Measurements from ENCODE around the gene TNIP1.

TNIP1 gene

GRCh38 chr5:151024440-151025249 is 56.2 kb downstream of the TNIP1 start:
- DNase-seq, result no peak

GRCh38 chr5:151023651-151024050 is 57.2 kb downstream of the TNIP1 start:
- no peak for DNase-seq

- no peak for DNase-seq
These were observed 57.7 kb downstream of the TNIP1 start for GRCh38 chr5:151023047-151023615.

DNA sequence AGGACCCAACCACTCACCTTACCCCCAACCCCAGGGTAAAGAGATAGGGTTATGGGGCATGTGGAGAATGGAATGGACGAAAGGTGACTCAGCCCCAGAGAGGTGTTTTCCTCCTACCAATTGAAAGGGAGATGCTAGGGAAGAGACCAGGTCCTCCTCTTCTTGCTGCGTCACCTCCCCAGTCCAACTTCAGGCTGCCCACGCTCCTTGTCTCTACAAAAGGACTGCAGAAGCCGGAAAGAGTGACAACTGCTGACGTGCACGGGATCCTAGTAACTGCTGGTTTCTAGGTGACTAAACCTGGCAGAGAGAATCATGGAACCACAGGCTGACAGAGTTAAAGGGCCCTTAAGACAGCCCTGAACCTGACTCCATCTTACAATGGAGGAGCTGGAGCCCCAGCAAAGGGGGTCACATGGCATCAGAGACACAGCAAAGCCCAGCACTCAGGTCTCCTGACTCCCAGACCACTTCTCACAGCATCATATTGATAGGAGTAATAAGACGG is 58.3 kb downstream of the TNIP1 start:
- peak in 8 of 56 donors; percentile 3 to 53 (median 26) for DNase-seq

GRCh38 chr5:151021746-151022145 is 59.1 kb downstream of the TNIP1 start:
- no peak for DNase-seq

GRCh38 chr5:151020304-151021110 is 60.3 kb downstream of the TNIP1 start, which contains the start of gene GPX3:
Gene GPX3, plus strand, starts transcription at chr5:151020591. Its CDS starts 64 bp downstream, at chr5:151020655.
- peak in 41 of 56 donors; percentile 4 to 79 (median 36) for DNase-seq

DNA sequence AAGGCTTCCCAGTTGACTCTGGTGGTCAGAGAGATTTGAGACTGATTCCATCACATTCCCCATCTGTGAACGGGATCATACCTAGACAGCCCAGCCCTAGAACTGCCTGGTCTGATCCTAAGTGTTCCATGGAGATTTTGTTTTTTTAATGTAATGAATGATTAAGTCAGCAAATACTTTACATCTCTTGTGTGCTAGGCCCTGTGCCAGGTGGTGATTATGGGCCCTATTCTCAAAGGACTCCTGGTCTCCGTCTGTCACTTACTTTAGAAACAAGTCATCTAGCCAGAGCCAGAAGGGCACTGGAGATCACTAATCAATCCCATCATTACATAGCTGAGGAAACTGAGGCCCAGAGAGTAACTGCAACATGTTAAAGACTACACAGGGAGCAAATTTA is 61.5 kb downstream of the TNIP1 start:
- no peak for DNase-seq

DNA sequence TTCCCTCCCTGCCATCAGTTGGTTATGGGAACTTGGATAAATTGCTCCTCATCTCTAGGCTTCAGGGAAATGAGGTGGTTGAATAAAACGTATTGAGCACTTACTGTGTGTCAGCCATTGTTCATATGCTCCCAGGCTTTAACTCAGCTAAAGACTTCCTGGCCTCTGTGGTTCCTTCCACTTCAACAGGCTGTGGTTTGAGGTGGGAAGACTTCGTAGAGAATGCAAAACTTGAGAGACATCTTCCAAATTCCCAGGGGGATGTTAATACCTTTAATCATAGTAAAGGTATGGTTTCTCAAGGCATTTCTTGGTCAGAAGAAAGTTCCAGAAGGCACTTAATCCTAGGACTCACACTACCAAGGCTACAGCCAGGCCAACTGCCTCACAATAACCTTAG is 62.0 kb downstream of the TNIP1 start:
- DNase-seq, result no peak

DNA sequence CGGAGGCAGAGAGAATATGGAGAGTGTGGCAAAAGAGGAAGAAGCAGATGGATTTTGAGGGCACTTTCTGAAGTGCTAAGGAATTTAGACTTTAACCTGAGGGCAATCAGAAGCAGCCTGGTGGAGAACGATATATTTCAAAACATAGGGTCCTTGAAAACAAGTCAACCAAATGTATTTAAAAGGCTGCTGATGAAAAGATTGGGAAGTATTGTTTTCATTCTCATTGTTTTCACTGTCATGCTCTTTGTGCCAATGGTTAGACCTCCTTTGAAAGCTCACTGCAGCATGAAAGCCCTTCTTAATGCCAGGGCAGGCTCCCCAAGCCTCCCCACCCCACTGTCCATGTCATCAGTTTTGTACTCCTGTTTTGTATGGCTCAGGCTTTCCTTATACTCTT is 62.9 kb downstream of the TNIP1 start:
- DNase-seq, result no peak

- DNase-seq, result peak in 7 of 56 donors; percentile 2 to 38 (median 20)
These were observed 64.1 kb downstream of the TNIP1 start for GRCh38 chr5:151016700-151017099.

DNA sequence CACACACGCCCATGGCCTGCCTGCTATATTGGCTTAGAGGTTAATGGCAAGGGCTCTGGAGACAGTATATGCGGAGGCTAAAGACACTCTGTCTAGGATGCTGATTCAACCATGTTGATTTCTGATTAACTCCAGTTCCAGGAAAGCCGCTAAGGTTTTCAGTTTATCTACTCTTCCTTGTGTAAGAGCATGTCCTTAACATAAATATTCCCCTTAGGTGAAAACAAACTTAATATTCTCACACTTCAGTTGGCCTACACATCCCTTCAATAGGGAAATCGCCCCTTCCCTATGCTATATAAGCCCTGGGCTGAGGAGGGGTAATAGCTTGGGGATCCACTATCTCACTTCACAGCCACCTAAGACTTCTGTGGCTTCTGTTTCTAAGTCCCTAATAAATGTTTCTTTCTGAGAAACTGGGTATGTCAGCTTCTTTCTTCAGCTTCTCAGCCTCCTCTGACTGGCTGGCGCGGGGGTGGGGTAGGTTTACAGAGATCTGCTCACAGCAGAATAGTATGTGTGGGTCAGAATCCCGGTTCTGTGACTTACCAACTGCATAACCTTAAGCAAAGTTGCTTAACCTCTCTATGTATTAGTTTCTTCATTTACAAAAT is 64.8 kb downstream of the TNIP1 start:
- DNase-seq, result no peak

DNA sequence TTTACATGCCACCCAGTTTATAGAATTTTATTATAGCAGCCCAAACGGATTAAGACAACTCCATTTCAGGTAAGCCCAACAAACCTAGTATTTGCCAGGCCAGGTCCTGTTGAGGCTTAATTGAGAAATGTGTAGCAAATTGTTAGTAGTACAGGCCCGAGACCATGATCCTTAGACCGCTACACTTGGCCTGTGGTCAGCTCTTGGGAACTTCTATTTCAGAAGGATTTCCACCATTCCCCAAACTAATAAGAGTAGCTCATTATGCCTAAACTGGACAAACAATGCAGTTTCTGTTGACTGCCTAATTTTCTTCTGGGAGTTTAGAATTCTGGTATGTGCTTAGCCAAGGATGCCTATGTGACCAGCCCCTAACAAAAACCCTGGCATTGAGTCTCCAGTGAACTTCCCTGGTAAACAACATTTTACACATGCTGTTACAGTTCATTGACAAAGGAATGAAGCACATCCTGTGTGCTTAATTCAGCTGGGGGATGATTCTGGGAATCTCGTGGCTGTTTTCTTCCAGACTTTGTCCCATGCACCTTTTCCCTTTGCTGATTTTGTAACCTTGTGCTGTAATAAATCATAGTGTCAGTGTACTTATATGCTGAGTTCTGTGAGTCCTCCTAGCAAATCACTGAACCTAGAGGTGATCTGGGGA is 66.0 kb downstream of the TNIP1 start:
- no peak for DNase-seq

DNA sequence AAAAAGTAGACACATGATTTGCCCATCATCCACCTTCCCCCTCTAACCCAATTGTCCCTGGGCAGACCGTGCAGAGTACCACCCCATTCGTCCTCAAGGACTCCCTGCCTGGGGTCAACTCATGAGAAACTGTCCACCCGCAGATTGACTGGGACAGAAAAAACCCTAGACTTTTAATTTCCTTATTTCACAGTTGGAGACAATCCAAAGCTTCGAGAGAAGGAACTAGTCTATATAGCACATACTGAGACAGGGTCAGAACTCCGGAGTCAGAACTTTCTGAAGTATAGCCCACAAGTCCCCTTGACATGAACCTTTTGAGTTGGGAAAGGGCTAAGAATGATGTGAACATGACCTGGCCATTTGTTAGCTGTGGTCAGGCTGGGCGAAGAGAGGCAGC is 68.0 kb downstream of the TNIP1 start:
- no peak for DNase-seq

- no peak for DNase-seq
These were observed 71.9 kb downstream of the TNIP1 start for GRCh38 chr5:151008906-151009305.

- no peak for DNase-seq
These were observed 72.7 kb downstream of the TNIP1 start for GRCh38 chr5:151008210-151008491.

DNA sequence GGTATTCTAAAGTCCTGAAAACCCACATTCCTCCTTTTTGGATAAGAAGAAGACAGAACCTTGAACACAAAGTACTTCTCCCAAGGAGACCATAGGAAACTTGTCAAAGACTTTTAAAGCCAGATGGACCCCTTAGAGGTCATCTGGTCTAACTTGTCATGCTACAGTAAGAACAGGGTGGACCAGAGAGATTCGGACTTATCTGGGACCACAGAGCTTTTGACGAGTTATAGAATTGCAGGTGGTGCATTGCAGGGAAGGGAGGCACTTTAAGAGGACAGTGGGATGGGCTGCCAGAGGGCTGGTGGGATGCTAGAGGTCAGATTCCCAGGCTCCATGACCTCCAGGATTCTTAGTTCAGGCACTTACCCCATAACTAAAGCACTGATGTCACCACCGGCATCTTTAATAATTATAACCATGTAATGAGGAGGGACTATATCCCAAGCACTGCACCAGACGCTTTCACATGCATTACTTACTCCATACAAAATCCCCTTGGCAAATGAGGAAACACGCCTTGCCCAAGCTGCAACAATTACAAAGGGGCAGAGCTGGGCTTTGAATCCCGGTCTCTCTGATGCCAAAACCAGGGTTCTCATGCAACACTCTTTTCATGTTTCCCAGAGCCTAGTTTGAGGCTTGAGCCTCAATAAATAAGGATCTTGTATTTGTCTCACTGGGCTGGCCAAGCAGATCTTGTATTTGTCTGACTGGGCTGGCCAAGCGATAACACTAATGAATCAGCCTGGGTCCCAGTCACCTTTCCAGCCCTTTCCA is 73.2 kb downstream of the TNIP1 start:
- no peak for DNase-seq

DNA sequence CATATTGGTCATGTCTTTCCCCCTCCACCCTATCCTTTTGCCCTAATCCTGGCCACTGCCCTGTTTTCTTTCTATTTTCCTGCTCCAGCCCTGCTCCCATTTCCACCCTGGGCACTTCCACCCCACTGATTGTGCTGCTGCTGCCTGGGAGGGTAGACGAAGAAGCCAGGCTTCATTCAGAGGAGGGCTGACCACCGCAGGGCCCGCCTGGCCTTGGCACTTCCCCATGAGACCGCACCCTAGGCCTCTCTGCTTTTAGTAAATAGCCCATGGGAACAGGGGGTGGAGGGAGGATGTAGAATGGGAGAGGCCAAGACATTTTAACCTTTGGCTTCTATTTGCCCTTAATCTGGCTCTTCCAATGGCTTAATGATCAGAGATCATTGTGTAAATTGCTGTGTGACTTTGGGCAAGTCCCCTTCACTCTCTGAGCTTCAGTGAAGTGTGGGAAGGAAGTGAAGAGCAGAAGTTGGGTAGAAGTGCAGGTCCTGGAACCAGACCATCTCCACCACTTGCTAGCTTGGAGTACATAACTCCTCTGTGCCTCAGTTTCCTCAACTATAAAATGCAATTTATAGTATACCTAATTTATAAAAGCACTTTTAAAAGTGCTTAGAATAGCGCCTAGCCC is 74.0 kb downstream of the TNIP1 start:
- no peak for DNase-seq

DNA sequence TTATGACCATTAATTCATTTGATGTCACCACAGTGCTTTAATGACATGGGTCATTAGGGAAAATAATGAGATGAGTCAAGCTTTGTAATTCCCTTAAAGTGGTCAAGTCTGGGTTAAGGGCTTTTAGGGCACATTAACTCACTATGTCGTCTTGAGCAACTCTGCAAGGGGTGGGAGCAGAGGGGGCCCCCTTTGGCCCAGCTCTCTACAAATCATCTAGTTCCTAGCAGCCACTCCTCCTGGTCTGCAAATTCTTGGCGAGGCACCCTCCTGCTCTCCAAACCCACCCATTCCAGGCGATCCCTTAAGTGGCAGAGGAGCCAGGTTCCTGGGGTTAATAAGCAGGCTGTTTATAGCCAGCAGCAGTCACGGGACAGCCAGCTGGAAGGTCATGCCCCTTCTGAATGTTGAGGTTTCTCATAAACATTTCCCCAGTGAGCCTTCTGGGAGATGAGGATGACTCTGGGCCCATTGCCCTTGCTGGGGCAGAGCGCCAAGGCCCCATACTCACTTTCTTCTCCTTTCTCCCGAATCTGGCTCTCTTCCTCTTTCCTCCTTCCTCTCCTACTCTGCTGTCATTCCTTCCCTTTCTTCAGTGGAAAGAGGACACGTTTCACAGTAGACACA is 74.8 kb downstream of the TNIP1 start:
- DNase-seq, result peak in 4 of 56 donors; percentile 9 to 18 (median 12)
